Measurements from ENCODE around the gene GJA4.

Gene GJA4

GRCh38 chr1:34839526-34840305, 46.9 kb downstream of the GJA4 start:
- DNase-seq (ENCODE audit: low read depth in 2 of 2): no peak

- no peak for DNase-seq (ENCODE audit: low read depth in 2 of 2)
Observed at GRCh38 chr1:34840426-34840825, 47.6 kb downstream of the GJA4 start.

GRCh38 chr1:34842073-34842472, 49.3 kb downstream of the GJA4 start:
- no peak for DNase-seq (ENCODE audit: low read depth in 2 of 2)

DNA sequence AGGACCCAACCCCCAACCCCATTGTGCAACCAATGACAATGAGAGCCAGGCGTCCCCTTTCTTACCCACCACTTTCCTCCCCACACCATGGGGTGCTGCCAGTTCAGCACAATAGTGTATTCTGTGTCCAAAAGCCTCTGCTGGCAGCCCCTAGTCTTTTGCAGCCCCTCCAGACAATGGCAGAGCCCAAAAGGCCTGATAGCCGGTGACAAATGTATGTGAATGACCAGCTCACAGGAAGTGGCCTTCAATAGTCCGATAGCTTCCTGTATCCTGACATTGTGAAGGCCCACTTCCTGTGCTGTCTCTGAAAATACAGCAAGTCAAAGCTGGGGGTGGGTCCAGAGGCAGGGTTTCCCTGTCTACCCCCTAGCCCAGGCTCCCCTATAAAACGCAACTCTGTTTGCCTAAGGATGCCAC, 50.2 kb downstream of the GJA4 start:
- DNase-seq (ENCODE audit: low read depth in 2 of 2): no peak

DNA sequence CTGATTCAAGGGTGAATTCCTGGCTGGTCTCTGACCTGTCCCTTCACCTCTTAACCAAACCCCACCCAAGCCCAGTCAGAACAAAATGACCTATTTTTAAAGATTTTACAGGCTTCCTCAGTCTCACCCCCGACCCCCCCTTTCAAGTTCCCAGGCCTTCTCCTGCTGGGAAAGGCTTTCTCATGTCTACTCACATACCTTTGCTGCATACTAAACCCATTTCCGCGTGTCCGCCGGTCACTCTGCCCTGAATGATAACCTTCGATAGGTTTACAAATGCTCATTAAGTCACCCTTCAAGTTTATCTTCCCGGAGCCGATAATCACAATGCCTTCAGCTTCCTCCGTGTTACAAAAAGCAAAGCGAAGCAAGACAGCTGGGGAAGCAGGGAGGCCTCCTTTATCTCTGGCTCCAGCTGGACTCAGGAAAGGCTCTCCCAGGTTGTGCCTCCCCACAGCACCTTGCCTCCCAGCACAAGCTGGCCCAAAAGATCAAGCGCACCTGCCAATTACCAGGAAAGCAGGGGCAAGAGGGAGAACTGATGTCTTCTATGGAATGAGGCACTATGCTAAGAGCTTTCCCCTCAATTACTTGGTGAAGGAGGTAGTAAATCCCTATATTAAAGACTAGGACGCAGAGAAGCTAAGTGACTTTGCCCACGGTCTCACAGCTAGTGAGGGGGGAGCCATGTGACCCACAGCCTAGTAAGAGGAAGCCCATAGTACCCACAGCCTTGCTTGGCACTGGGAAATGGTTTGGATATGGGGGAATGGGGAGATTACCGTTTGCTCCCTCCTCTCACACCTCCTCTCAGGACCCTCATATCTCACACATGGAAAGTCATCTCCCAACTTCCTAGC, 50.8 kb downstream of the GJA4 start:
- DNase-seq (ENCODE audit: low read depth in 2 of 2): no peak

- no peak for DNase-seq (ENCODE audit: low read depth in 2 of 2)
Observed at GRCh38 chr1:34844252-34844634, 51.4 kb downstream of the GJA4 start.
